Lower leg skin (tissue), 4 donors: Measurements from ENCODE around the gene ISCA2. TPM values are rescaled to one million over a fixed set of nuclear protein-coding genes. Genes with fewer than 3 reads are reported as not detected.

Source experiments
- DNase-seq, 2 donors: peaks; one replicate each; pipeline ENCODE4 v3.0.0-alpha.2; 2019; ENCODE audit warnings: low spot score in 2 of 2
- H3K4me3 ChIP-seq: fragments of 200-600 bp; sonication (generic); 2 replicates; pipeline ENCODE4 v1.5.1; 2017; ENCODE audit warnings: mild to moderate bottlenecking, low read depth; ENCODE audit not compliant: poor library complexity, severe bottlenecking
- CTCF ChIP-seq, 3 donors: fragments of 450-650 bp; IDR thresholded peaks; one replicate each; pipeline ENCODE4 v1.5.1; 2016; ENCODE audit warnings: antibody characterized with exemption in 3 of 3, mild to moderate bottlenecking in 3 of 3, moderate library complexity in 2 of 3
- POLR2A ChIP-seq, 2 donors: fragments of 450-650 bp; IDR thresholded peaks; one replicate each; pipeline ENCODE4 v1.6.1; 2016 to 2017; ENCODE audit warnings: antibody characterized with exemption in 2 of 2, mild to moderate bottlenecking in 1 of 2, moderate library complexity in 1 of 2
- WGBS, 2 donors: methylation state at CpG; one replicate each; pipeline ENCODE4 v1.1.5; 2018; 5-methylcytosine and 5-hydroxymethylcytosine counted together
- intact Hi-C: fragments of 100-400 bp; cut with DNase I; formaldehyde crosslinking; loops from one replicate; pipeline ENCODE4 v1.15.0; 2023; ENCODE audit warnings: low total_unique reads
- total RNA-seq, 4 donors: library from RNA; depleted of rRNA; stranded (reverse); fragments of >200 nt; gene quantifications; one replicate each; pipeline ENCODE4 v1.1.0, GENCODE V29; 2016

ISCA2 gene
- total RNA-seq, 4 donors from 2014 or later: 4.1 to 14.4 (median 12.4) TPM

- no peak overlapping the region for H3K4me3 ChIP-seq
- 90% methylated on average over 10 of the region's 10 CpGs for WGBS, 2 donors
- DNase-seq: no peak
- intact Hi-C loops: no loop called here
- TF ChIP-seq CTCF (IDR thresholded peaks at IDR 0.05) (no peak), POLR2A (IDR thresholded peaks at IDR 0.05) (no peak)
Measured at GRCh38 chr14:74542056-74542685, 48.6 kb downstream of the ISCA2 start.

GRCh38 chr14:74543771-74544438, 50.3 kb downstream of the ISCA2 start:
- no peak for TF ChIP-seq CTCF (IDR thresholded peaks at IDR 0.05)
- TF ChIP-seq POLR2A (IDR thresholded peaks at IDR 0.05): no peak
- DNase-seq: no peak
- H3K4me3 ChIP-seq: no peak overlapping the region
- intact Hi-C loops: no loop called here
- 90 to 93% methylated on average over 5 of the region's 5 CpGs for whole genome bisulfite sequencing, 2 donors

- TF ChIP-seq CTCF (IDR thresholded peaks at IDR 0.05): no peak
- 57 to 60% methylated on average over 3 to 4 of the region's 4 CpGs for WGBS, 2 donors
- no peak for DNase-seq
- H3K4me3 ChIP-seq: no peak overlapping the region
- intact Hi-C loops: no loop called here
Measured at GRCh38 chr14:74545386-74545785, 51.8 kb downstream of the ISCA2 start.

GRCh38 chr14:74546416-74546815, 52.9 kb downstream of the ISCA2 start:
- TF ChIP-seq CTCF (IDR thresholded peaks at IDR 0.05) (no peak), POLR2A (IDR thresholded peaks at IDR 0.05) (no peak)
- H3K4me3 ChIP-seq: no peak overlapping the region
- 71 to 76% methylated on average over 11 of the region's 11 CpGs for WGBS, 2 donors
- intact Hi-C loops: no loop called here
- no peak for DNase-seq

Other genes starting within 250 kb of the ISCA2 start
- 10 to 100 TPM; 29.6 to 50.3 (median 33.9) TPM for gene ABCD4, start 190.8 kb upstream of the ISCA2 start, total RNA-seq
- gene VRTN, start 145.3 kb upstream of the ISCA2 start, total RNA-seq: not detected
- under 1 TPM; 0.13 to 0.69 (median 0.33) TPM for gene SYNDIG1L, start 67.6 kb upstream of the ISCA2 start, total RNA-seq
- gene NPC2, start 460 bp upstream of the ISCA2 start, total RNA-seq: 100 to 1,000 TPM; 229 to 483 (median 297) TPM
- 10 to 100 TPM; 13.7 to 39.3 (median 25.9) TPM for gene LTBP2, start 118.5 kb downstream of the ISCA2 start, total RNA-seq
- gene AREL1, start 219.3 kb downstream of the ISCA2 start, total RNA-seq: 10 to 100 TPM; 12.4 to 26.5 (median 21.6) TPM
- 10 to 100 TPM; 14.3 to 20.7 (median 17.8) TPM for gene FCF1, start 219.4 kb downstream of the ISCA2 start, total RNA-seq